ENCODE data around the gene RPL35. TPM values are rescaled to one million over a fixed set of nuclear protein-coding genes. Genes with fewer than 3 reads are reported as not detected.

RPL35 gene
- total and polyA plus RNA-seq, 2 of the 8 experiments (the other 6 are each of a cell fraction or from before 2014, with no cell fraction given), result 1,831 to 2,448 TPM

DNA sequence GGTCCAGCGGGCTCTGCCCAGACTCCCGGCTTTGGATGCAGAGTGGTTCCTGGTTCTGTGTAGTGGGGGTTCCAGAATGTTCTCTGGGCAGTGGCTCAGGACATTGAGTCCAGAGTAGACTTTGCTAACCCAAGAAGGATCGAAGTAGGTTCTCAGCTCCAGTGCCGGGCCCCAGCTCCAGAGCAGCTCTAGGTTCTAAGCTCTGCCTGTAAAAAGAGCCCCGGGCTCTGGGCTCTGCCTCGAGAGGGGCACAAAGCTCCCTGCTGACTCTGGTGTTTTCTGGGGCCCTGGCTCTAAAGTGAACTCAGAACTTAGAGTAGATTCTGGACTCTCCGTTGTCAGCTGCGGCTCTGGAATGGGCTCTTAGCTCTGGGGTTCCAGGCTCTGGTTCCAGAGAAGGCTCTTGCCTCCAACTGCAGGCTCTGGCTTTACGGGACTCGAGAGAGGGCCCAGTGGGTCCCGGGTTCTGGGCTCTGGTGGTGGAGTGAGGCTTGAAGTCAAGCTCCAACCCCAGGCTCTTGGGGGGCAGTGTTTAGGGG, 8.1 kb downstream of the RPL35 start:
- Histone ChIP-seq H3K4me3 (ENCODE audit: extremely low read depth in 1 of 4, insufficient read depth in 2 of 4, low read depth in 3 of 4, low read length in 4 of 4) (peak overlapping the region; percentile 25 to 61 (median 48)), H2AFZ (ENCODE audit: low read length) (no peak overlapping the region; the same call in 1 of the 2 replicates), H2BK12ac (ENCODE audit: low read depth, low read length) (no peak overlapping the region), H3K36me3 (ENCODE audit: control insufficient read depth in 2 of 4, insufficient read depth in 4 of 4, low read length in 3 of 4) (peaks cover 16 to 21% (median 17%) of the 10 kb centered on the region in 4 experiments), H3K14ac (ENCODE audit: insufficient read length) (no peak overlapping the region), H3K4ac (replicated peaks; ENCODE audit: insufficient read length, low read depth, low read length) (no peak overlapping the region), H4K8ac (ENCODE audit: extremely low read depth, insufficient read depth, low read length) (no peak overlapping the region), H2BK120ac (replicated peaks; ENCODE audit: low read depth, low read length) (no peak overlapping the region), H3K4me1 (replicated peaks in 1 of 4; ENCODE audit: control insufficient read depth in 3 of 4, insufficient read depth in 4 of 4, low read length in 3 of 4) (0 out of 7 replicates have a peak, but pooled peaks cover 0 to 3% (median under 1%) of the 10 kb centered on the region in 4 experiments), H3K27me3 (replicated peaks in 1 of 4; ENCODE audit: control insufficient read depth in 3 of 4, extremely low read depth in 1 of 4, insufficient read depth in 3 of 4, low read length in 3 of 4) (no peaks in the 10 kb centered on the region), H3K79me1 (ENCODE audit: low read depth, low read length) (no peaks in the 10 kb centered on the region; the same call in none of the 2 replicates), H3K23ac (ENCODE audit: insufficient read length) (no peak overlapping the region), H2BK15ac (ENCODE audit: low read length) (no peak overlapping the region), H3K4me2 (ENCODE audit: insufficient read depth in 1 of 2, low read depth in 2 of 2, low read length in 2 of 2) (peak overlapping the region; percentile 4 to 88; a peak in 3 of 4 replicates), H2AK5ac (ENCODE audit: low read depth, low read length) (no peak overlapping the region), H2BK20ac (ENCODE audit: low read length) (no peak overlapping the region), H4K20me1 (replicated peaks in 1 of 2; ENCODE audit: control insufficient read depth in 1 of 2, insufficient read depth in 2 of 2, low read length in 2 of 2) (peaks cover 17 to 23% of the 10 kb centered on the region in 2 experiments), H2BK5ac (ENCODE audit: low read depth, low read length) (no peak overlapping the region), H4K91ac (replicated peaks; ENCODE audit: insufficient read length, low read length) (no peak overlapping the region), H3K9me3 (ENCODE audit: insufficient read depth in 2 of 2, low read depth in 1 of 2, low read length in 1 of 2) (no peaks in the 10 kb centered on the region), H4K5ac (ENCODE audit: insufficient read length, low read depth, low read length) (no peak overlapping the region), H3K27ac (ENCODE audit: low read depth, low read length) (no peak overlapping the region), H3K9ac (replicated peaks in 1 of 4; ENCODE audit: extremely low read depth in 1 of 4, low read depth in 3 of 4, low read length in 3 of 4) (no peak overlapping the region; a peak in 1 of 7 replicates), H3K18ac (ENCODE audit: extremely low read depth, low read length) (no peak overlapping the region), H3K23me2 (ENCODE audit: low read depth, low read length) (no peaks in the 10 kb centered on the region; the same call in 1 of the 2 replicates), H3K79me2 (ENCODE audit: control insufficient read depth in 1 of 2, insufficient read depth in 2 of 2, low read length in 2 of 2) (peaks cover 0 to 2% of the 10 kb centered on the region in 2 experiments; a peak in 1 of 4 replicates), H3K56ac (replicated peaks; ENCODE audit: insufficient read length, low read depth, low read length) (no peak overlapping the region)
- FAIRE-seq (no peak), DNase-seq (ENCODE audit: low read depth in 1 of 2, low spot score in 2 of 2) (no peak)
- ChIA-PET POLR2A (ENCODE audit: partially characterized antibody) (interaction anchor here (0.6 to 25.5 kb wide), 8 partner anchors 7 to 79 kb away, joined by 3 to 573 read pairs (median 4); partner anchors contain the start of genes ARPC5L, NR6A1, OLFML2A and RPL35), CTCF (ENCODE audit: partially characterized antibody) (interaction anchor here (0.9 to 42.1 kb wide), 35 partner anchors 8 to 407 kb away, joined by 3 to 1529 read pairs (median 6); partner anchors contain the start of genes ARPC5L, GAPVD1, NR6A1 and OLFML2A)
- 88% methylated on average over 10 of the region's 11 CpGs; no CpG with 5 or more reads in 1 of the 2 experiments for WGBS, 2 experiments (ENCODE audit: extremely low coverage in 1 of 2, insufficient coverage in 1 of 2, insufficient read length in 1 of 2, insufficient replicate concordance in 2 of 2, low coverage in 1 of 2, low lambda C conversion rate in 2 of 2, missing lambda C conversion rate in 1 of 2)
- TF ChIP-seq SIN3A (conservative IDR thresholded peaks at IDR 0.05 in 1 of 2, IDR thresholded peaks at IDR 0.05 in 1 of 2; ENCODE audit: low read depth in 1 of 2, low read length in 2 of 2) (no peak), CEBPB (IDR thresholded peaks at IDR 0.05; ENCODE audit: low read depth, low read length) (no peak), EGR1 (IDR thresholded peaks at IDR 0.05; ENCODE audit: borderline replicate concordance, low read depth, low read length) (no peak)
